Tibial nerve (tissue), 3 donors: ENCODE measurements around the gene MTHFD1.

Experiments
- POLR2A ChIP-seq, 2 donors: fragments of 450-650 bp; IDR thresholded peaks; one replicate each; pipeline ENCODE4 v1.6.1; 2017; ENCODE audit warnings: antibody characterized with exemption in 2 of 2, mild to moderate bottlenecking in 2 of 2, moderate library complexity in 2 of 2
- TF ChIP-seq, protein P1 (sequence below), 5 experiments: fragments of 200-600 bp in 3 of 5; fragments of 450-650 bp in 2 of 5; sonication (generic) in 3 of 5; IDR thresholded peaks; one replicate each; pipeline ENCODE4 v1.5.1; 2016 to 2019; ENCODE audit warnings: antibody characterized with exemption in 5 of 5, mild to moderate bottlenecking in 3 of 5, moderate library complexity in 2 of 5

DNA sequence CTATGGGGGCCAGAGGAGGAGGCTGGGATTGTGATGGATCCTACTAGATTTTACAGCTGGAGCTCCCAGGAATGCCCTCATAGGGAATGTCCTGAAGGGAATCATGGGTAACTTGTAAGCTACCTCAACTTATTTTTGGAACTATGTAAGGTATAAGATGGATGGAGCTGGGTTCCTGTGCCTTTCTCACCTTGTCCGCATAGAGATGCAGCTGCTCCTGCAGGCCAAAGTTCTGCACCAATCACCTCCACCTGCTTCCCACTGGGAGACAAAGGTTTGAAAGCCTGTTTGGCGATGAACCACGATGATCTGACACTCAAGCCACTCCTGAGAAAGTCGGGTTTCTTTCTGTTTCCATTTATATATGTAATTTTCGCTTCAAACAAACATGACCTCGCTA lies 76.5 kb downstream of the MTHFD1 start:
- TF ChIP-seq, protein P1, sequence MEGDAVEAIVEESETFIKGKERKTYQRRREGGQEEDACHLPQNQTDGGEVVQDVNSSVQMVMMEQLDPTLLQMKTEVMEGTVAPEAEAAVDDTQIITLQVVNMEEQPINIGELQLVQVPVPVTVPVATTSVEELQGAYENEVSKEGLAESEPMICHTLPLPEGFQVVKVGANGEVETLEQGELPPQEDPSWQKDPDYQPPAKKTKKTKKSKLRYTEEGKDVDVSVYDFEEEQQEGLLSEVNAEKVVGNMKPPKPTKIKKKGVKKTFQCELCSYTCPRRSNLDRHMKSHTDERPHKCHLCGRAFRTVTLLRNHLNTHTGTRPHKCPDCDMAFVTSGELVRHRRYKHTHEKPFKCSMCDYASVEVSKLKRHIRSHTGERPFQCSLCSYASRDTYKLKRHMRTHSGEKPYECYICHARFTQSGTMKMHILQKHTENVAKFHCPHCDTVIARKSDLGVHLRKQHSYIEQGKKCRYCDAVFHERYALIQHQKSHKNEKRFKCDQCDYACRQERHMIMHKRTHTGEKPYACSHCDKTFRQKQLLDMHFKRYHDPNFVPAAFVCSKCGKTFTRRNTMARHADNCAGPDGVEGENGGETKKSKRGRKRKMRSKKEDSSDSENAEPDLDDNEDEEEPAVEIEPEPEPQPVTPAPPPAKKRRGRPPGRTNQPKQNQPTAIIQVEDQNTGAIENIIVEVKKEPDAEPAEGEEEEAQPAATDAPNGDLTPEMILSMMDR (IDR thresholded peaks at IDR 0.05), result no peak
- no peak for TF ChIP-seq POLR2A (IDR thresholded peaks at IDR 0.05)
